ENCODE measurements around the gene LYRM4. TPM values are rescaled to one million over a fixed set of nuclear protein-coding genes. Genes with fewer than 3 reads are reported as not detected.

LYRM4 gene
- total RNA-seq, 1 experiment from 2014 or later: 26.1 TPM

DNA sequence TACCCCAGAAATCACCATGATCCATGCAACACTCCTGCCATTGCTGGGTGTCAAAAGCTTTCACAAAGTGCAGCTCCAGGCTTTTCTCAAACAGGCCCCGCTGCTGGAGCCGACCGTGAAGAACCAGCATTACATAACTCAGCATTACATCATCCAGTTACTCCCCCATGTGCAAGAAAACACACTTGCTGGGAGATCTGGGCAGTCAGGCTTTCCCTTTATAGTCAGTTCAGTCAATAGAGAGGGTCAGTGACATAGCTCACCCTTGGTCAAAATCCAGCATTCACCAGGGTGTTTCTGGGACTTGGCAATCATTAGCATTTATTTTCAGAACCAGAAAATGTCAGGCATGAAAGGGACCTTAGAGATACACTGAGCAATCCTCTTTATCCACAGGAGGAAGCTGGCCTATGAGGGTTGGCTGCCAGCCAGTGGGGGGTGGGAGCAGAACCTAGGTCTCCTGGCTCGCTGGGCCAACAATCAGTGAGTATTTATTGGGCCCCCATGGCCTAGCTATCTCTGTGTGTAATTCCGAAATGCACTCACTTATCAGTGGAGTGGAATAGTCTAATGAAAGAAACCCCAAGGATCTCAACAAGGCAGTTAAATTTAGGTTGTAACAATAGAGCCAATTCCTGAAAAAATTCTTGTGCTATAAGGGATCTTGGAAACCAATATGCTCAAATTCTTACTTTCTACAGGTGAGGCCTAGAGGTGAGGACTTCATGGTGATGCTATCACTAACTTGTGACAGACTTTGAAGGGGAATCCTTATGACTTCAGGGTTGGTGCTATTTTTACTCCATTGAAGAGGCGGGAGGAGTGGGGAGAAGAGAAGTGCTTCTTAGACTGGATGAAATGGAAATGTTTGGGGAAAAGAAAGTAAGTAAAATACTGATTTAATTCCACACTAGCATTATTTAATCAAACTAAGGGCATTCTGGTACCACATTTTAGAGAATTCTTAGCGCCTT, 54.6 kb downstream of the LYRM4 start:
- DNase-seq (ENCODE audit: low spot score): peak; percentile 29

DNA sequence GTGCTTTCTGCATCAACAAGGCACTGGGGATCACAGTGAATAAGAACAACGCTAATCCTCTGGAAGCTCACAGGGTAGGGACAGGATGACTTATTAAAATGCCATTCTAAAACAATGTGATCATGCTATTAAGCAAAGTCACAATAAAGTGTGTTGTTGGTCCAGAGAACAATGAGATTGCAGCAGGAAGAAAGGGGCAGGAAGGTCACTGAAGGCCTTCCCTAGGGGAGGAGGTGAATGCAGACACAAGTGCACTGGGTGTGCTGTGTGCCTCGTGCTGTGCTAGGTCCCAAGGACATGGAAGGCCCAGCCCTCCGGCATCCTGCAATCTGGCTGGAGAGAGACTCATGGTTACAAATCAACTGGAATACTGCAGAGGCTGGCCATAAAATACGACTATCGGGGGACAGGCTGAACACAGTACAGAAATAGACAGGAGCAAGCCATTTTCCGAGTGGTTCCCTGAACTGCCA, 55.7 kb downstream of the LYRM4 start:
- peak; percentile 18 for DNase-seq (ENCODE audit: low spot score)

DNA sequence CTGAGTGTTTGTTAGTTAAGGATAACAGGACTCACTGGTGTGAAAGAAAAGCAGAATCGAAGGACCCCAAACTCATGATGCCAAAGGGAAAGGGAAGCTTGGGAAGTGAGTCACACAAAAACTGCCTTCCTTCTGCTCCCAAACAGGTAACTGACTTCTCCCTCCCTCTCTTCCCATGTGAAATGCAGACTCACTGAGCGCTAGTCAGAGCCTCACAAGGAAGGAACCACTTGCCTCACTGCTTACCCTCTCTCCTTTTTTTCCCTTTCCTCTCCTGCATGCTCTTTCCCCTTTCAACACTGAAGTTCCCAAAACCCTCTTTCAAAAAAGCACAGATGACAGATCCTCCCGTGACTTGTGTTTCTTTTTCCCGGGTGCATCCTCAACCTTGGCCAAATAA, 56.4 kb downstream of the LYRM4 start:
- DNase-seq (ENCODE audit: low spot score): no peak

DNA sequence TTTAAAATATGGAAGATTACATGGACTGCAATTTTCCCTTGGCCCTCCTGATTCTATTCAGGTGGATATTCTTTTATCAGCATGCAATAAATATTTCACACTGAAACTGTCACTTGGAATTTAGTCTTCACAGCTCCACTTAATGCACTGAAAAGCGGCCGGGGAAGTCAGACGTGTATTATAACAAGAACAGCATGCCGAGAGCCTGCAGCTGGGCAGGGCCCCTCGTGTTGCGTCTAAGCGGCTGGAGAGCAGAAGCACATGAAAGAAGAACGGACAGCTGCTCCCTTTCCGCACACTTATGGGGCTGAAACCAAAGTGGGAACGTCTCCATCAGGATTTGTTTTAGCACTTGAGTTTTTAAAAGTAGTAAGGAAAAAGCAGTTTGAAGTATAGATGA, 57.2 kb downstream of the LYRM4 start:
- DNase-seq (ENCODE audit: low spot score): no peak

DNA sequence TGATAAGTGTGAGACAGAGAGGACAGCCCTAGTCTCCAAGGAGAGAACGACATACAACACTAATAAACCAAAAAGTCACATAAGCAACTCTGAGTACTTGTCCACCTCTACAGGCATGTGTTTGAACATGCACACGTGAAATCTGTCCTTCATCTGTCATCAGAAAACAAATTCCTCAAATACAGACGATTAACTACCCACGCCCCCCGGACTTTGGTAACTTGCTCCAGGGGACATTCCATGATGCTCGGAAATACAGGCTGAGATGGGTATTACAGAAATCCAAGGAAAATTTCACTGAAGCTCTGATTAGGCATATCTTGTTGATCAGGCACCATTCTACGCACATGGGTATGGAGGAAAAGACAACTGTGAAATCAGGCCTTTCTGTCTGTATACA, 57.8 kb downstream of the LYRM4 start:
- DNase-seq (ENCODE audit: low spot score): no peak

DNA sequence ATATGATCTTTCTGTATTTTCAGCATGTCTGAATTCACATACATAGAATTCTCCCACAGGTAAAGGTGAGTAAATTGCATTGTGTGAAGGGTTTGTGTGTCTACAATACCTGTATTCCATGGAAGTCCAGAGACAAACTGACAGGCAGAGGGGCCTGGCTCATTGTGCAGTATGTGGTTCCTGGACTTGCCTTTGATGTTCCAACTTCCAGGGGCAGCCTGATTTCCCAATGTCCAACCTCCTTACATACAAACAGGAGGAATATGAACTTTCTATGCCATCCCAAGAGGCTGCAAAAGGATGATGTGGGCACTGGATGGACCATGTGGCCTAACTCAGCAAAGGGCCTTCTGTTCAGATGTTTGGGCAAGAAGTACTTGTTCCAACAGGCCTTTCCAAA, 58.5 kb downstream of the LYRM4 start:
- DNase-seq (ENCODE audit: low spot score): no peak

DNA sequence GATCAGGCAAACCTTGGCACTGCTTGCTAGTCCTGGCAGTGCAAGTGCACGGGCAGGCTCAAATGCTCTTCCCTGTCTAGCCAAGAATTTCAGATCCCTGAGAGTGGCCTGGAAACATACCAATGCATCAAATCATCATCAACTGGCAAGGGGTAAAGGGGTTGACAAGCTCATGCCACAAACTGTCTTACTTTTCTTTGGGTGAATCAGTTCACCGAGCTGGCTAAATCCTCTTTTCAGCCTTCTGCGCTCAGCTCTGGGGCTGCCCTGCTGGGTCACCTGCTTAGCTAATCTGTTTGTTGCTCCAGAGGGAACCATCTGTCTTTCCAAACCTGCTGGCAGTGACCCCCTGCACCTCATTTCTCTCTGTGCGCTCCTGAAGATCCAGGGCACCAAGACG, 59.5 kb downstream of the LYRM4 start:
- no peak for DNase-seq (ENCODE audit: low spot score)

DNA sequence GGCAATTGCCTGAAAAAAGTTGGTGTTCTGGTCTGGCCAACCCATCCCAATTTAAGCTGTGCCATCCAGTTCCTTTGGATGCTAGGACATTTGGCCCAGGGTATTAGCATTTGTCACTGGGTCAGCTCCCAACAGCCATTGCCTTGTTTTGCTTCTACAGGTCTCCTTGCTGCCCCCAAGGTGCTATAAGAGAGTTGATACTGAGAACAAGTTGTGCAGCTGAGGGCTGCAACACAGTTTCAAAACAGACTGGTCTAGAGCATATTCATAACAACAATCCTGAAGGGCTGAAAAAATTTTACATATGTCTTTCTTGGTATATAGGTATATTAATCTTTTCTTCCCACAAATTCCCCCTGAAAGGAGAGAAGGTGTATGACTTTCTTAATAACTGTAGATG, 61.0 kb downstream of the LYRM4 start:
- no peak for DNase-seq (ENCODE audit: low spot score)

DNA sequence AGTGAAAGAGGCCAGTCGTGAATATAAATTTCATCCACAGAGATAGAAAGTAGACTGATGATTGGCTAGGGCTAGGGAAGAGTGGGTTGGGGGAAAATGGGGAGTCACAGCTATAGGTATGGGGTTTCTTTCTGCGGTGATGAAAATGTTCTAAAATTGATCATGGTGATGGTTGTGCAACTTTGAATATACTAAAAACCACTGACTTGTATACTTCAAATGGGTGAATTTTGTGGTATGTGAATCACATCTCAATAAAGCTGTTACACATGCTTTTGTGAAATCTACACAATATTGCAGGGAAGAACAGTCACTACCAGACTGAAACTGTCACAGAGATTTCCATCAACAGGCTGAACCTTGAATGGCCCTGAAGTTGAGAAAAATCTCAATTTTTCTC, 61.5 kb downstream of the LYRM4 start:
- DNase-seq (ENCODE audit: low spot score): no peak

DNA sequence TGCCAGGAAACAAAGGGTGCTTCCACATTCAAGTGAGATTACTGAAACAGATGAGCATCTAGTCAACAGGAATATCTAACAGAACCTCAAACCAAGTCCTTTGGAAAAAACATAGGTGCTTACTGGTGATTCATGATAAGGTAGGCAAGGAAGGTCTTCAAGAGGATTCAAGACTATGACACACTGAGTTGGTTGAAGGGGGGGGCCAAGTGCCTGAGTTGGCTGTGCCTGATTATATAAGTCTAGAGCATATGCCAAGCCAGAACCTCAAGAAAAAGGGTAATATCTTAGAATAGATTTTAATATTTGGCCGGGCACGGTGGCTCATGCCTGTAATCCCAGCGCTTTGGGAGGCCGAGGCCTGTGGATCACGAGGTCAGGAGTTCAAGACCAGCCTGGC, 63.7 kb downstream of the LYRM4 start:
- DNase-seq (ENCODE audit: low spot score): no peak

DNA sequence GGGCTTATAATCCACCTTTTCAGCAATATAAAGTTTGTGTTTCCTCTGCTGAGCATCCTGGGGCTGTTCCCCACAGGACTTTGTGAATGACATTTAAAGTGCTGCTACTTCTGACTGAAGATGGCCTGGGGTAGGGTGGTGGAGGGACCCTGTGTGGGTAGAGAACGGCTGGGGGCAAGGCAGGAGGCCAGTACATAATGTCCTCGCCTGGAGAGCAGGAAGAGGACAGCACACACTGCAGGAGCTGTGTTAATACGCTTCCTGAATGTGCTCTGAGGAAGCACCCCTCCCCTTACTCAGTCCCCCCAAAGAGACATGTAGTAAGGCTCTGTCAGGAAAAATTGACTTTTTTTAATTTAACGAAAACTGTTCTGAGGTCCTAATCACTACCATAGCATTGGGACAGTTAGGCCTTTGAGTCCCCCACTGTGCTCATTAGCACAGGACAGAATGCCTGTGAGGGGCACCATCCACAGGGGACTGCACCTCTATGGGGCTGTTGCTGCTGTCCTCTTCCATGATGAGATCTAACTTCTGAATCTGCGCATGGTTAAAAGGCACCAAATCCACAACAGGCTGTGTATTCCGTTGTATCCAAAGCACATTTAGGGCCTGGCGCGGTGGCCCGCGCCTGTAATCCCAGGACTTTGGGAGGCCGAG, 68.5 kb downstream of the LYRM4 start:
- DNase-seq (ENCODE audit: low spot score): no peak

DNA sequence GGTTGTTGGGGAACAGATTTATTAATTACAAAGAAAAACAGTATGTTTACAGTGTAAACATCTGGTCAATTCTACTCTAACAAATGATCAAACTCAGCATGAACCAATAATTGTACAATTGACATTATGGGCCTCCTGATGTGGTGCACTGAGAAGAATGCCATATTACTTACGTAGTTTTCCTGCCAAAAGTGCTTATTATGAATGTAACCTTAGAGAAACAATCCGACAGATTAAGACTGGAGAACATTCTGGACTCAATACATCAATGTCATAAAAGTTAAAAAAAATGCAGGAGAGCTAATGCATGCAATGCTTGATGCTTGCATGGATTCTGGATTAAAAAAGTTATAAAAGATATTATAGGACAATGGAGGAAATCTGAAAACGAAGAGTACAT, 69.0 kb downstream of the LYRM4 start:
- DNase-seq (ENCODE audit: low spot score): no peak

DNA sequence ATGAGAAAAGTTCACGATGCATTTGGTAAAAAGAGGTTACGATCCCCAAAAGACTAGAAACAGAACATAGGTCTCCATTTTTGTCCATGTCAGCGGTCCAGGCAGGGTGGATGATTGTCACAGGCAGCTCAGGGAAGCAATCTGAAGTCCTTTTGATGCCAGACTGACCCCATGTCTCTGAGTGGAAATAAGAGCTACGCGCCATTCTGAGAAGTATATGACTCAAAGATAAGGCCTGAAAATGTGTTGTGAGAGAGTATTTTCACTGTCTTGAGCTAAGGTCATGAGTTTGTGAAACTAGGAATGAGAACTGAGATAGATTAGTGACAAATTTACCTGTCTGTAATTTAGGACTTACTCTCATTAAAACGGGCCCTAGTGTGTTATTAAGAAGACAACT, 69.5 kb downstream of the LYRM4 start:
- DNase-seq (ENCODE audit: low spot score): no peak

DNA sequence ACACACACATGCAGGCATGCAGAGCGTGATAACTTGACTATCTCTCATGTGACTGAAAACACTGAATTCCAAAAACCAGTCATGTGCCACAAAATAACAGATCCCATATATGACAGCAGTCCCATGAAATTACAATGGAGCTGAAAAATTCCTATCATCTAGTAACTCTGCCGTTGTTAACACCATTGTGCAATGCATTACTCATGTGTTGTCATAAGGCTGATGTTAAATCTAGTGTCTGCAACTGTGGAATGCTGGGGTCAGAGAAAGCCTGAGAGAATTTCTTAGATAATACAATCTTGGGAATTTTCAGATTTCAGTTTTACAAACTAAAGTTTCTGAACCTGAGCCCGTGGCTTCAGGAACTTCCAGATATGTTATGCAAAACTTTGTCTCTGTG, 70.2 kb downstream of the LYRM4 start:
- peak; percentile 83 for DNase-seq (ENCODE audit: low spot score)

DNA sequence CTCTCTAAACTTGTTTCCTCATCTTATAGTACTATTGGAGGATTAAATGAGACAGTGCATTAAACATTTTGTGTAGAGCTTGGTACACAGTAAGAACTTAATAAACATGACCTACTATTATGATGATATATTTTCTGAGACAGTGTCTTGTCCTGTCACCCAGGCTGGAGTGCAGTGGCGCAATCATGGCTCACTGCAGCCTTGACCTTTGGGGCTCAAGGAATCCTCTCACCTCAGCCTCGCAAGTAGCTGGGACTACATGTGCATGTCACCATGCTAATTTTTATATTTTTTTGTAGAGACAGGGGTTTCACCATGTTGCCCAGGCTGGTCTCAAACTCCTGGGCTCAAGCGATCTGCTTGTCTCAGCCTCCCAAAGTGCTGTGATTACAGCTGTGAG, 72.1 kb downstream of the LYRM4 start:
- no peak for DNase-seq (ENCODE audit: low spot score)

DNA sequence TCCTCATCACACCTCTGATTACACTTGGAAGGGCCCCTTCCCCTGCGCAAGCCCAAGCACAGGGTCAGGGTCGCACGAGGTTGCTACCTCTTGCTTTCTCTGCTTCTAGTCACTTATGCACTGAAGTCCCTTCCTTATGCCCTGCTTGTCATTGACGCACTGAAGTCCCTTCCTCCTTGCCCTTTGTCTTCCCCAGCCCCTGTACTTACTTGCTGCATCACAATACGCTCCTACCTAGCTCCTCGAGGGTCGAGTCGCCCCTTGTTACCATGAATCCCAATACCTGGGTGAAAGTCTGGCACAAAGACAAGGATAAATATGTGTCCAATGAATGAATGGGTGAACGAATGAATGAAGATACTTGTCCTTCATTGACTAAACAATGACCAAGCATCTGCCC, 75.9 kb downstream of the LYRM4 start:
- DNase-seq (ENCODE audit: low spot score): no peak

DNA sequence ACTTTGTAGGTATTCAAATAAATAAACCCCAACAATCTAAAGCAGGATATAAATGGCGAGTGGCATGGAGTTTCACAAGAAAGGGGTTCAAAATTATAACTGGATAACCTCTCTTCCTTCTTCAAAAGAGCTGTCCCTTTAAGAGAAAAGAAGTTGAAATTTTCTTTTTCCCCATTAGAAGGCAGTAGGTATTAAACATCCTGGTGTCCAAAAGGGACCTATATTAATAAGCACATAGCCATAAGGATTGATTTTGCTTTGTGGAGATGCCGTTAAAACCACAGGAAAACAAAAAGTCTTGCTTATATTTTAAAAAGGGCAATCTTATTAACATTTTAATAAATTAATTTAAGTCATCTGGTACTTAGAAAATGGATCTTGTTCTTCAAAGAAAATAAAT, 76.5 kb downstream of the LYRM4 start:
- no peak for DNase-seq (ENCODE audit: low spot score)

DNA sequence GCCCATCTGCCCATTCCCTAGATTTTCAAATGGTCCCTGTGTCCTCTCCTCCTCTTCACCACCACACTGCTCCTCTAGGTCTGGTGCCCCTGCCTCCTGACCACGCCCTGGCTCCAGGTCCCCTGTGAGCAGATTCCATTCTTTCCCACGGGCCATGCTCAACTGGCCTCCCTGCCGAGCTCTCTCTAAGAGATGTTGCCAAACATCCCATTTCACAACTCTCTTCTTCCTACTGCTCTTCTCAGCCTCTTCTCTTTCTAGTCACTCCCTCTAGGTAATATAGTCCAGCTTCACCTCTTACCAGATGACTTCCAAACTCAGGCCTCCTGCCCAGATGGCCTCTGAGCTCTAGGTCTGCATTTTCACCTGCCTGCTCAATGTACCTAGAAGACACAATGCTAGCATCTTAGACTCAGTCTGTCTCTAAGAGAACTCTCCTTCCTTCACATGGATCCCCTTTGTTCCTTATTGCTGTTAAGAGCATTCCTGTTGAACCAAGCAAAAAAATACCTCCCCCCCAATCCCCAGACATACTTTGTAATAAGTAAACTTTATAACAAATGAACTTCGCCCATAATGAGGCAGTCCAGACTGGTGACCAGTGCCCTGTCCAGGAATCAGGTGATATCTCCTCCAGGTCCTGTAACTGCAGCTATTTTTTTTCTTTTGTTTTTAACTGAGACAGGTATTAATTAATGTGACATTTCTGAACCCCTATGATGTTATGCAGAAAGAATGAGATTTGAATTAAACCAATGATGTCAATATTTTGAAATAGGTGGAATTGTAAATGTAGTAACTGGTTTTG, 79.0 kb downstream of the LYRM4 start:
- no peak for DNase-seq (ENCODE audit: low spot score)

DNA sequence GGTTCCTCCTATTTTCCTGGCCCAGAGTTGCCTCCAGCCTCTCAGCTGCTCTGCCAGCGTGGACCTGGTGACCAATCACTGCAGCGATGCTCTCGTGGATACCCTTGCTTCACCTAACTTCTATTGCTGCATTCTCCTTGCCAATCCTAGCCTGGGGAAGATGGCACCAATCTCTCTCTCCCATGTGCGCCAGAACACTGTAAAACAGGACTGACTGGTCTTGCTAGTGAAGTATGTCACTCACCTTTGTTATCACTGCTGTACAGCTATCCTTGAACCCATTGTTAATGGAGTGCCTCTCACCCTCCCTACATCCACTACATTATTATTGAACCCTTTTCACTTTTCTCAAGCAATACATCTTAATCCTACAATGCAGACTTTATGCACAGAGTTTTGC, 80.1 kb downstream of the LYRM4 start:
- no peak for DNase-seq (ENCODE audit: low spot score)

DNA sequence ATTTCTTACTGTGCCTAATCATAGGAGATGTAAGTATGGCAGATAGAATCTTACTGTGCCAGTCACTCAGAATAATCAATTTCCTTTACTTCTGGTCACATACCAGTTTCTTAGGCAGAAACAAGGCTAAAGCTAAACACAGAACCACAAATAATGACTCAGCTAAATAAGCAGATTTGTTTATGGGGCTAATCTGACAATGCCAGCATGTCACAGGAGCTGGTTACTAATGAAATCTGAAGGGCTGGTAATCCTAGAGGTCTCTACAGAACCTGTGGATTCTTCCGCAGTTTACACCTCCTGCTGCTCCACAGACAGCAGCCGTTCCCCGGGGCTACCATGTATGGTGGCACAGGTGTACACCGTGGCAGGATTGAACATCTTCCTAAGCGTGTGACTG, 80.8 kb downstream of the LYRM4 start:
- DNase-seq (ENCODE audit: low spot score): peak; percentile 9

DNA sequence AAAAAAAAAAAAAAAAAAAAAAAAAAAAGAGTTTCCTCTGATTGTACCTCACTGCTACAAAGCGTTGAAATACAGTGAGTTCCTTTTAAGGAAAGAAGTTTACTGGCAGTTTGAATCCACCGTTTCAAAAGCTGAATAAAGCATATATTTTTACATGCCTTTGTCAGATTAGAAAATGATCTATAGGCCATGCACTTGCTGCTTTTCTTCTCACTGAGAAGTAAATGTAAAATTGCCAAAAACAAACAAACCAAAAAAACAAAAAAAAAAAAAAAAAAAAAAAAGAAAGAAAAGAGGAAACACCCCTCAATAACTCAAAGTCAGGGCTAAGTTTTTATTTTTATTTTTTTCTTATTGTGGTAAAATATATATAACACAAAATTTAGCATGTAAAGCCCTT, 81.9 kb downstream of the LYRM4 start:
- DNase-seq (ENCODE audit: low spot score): no peak

DNA sequence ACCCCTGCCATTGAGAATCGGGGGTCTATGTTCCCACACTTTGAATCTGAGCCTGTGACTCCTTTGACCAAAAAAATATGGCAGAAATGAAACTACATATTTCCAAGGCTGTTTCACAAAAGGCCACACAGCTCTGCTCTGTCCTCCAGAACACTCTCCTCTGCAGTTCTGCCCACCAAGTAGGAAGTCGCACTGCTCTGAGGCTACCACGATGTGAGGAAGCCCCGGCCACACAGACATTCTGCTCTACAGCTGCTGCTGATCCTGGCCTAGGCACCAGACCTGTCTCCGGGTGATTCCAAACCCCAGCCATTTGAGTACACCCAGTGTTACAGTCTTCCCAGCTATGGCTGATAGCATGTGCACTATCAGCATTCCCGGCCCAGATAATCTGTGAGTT, 85.1 kb downstream of the LYRM4 start:
- DNase-seq (ENCODE audit: low spot score): no peak
